ENCODE results near the gene ADSL. TPM values are rescaled to one million over a fixed set of nuclear protein-coding genes. Genes with fewer than 3 reads are reported as not detected.

The ADSL gene
- total RNA-seq, 1 donor: 107 TPM

- no peak overlapping the region for H3K4me3 ChIP-seq (ENCODE audit: low read depth, low read length)
- no peak for TF ChIP-seq CTCF (IDR thresholded peaks at IDR 0.05; ENCODE audit: insufficient read depth, low read length)
- DNase-seq (ENCODE audit: low read depth): no peak
These were observed 19.2 kb upstream of the ADSL start for GRCh38 chr22:40326905-40327735.

- DNase-seq (ENCODE audit: low read depth): no peak
- TF ChIP-seq CTCF (IDR thresholded peaks at IDR 0.05; ENCODE audit: insufficient read depth, low read length): no peak
- no peak overlapping the region for H3K4me3 ChIP-seq (ENCODE audit: low read depth, low read length)
These were observed 17.5 kb upstream of the ADSL start for GRCh38 chr22:40328546-40329456.

GRCh38 chr22:40329466-40329865, 16.8 kb upstream of the ADSL start:
- no peak for DNase-seq (ENCODE audit: low read depth)
- no peak overlapping the region for H3K4me3 ChIP-seq (ENCODE audit: low read depth, low read length)
- TF ChIP-seq CTCF (IDR thresholded peaks at IDR 0.05; ENCODE audit: insufficient read depth, low read length): no peak

- TF ChIP-seq CTCF (IDR thresholded peaks at IDR 0.05; ENCODE audit: insufficient read depth, low read length): no peak
- no peak for DNase-seq (ENCODE audit: low read depth)
- no peak overlapping the region for H3K4me3 ChIP-seq (ENCODE audit: low read depth, low read length)
These were observed 16.2 kb upstream of the ADSL start for GRCh38 chr22:40330086-40330485.

GRCh38 chr22:40330615-40331014, 15.7 kb upstream of the ADSL start:
- no peak for DNase-seq (ENCODE audit: low read depth)
- TF ChIP-seq CTCF (IDR thresholded peaks at IDR 0.05; ENCODE audit: insufficient read depth, low read length): no peak
- no peak overlapping the region for H3K4me3 ChIP-seq (ENCODE audit: low read depth, low read length)

- TF ChIP-seq CTCF (IDR thresholded peaks at IDR 0.05; ENCODE audit: insufficient read depth, low read length): no peak
- DNase-seq (ENCODE audit: low read depth): no peak
- no peak overlapping the region for H3K4me3 ChIP-seq (ENCODE audit: low read depth, low read length)
These were observed 14.6 kb upstream of the ADSL start for GRCh38 chr22:40331706-40332105.
